Stimulated activated naive CD4-positive, alpha-beta T cell (primary cell): Measurements from ENCODE around the gene CEP135.

Source experiments
- DNase-seq, 6 experiments: peaks; one replicate each; lab custom pipeline; 2025; lab: John Stamatoyannopoulos, UW

CEP135 gene

DNA sequence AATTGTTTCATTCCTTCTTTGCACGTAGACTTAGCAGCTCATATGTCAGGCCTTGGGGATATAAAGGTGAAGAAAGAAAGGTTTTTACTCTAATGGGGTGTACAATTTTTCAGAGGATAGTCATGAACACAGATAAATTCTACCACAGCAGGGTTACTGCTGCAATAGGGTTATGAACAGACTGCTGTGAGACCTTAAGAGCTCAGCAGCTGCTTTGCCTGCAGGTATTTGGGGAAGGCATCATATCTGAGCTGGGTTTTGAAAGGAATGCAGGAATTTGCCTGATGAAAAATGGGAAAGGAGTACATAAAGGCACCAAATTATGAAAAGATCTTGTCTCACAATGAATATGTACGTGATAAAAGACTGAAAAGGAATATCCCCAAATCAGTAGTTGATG lies 128.9 kb downstream of the CEP135 start:
- no peak for DNase-seq

DNA sequence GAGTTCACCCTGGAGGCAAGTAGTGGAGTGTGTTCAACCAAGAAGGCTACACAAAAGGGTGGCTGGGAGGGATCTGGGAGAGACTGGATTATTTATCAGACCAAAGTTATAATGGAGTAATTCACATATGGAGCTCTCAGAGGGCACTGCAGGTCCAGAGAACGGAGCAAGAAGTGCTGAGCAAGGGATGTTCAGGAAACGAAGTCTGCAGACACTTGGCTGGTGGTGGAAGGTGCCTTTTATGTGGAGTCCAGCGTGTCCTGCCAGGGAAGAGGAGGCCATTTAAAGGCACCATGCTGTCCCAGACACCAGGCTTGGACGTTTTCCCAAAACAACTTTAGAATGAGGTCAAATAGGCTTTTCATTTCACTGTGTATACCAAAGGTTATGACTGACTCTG lies 130.1 kb downstream of the CEP135 start:
- no peak for DNase-seq

DNA sequence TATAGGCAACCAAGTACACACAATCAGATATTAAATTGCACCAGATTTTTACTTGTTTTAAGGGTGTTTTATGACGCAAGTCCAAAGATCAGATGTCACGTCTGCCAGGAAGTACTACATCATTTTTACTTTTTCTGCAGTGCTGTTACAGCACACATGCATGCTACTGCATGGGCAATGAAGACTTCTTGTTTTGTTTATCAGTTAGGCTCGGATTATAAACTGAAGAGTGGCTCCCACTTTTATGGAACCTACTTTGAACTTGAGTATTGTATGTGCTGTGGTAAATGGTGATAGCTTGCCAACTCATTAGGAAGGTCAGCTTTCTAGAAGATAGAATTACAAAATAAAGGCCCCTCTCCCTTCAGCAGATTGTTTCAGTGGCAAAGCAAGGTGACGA lies 131.6 kb downstream of the CEP135 start:
- DNase-seq: no peak

DNA sequence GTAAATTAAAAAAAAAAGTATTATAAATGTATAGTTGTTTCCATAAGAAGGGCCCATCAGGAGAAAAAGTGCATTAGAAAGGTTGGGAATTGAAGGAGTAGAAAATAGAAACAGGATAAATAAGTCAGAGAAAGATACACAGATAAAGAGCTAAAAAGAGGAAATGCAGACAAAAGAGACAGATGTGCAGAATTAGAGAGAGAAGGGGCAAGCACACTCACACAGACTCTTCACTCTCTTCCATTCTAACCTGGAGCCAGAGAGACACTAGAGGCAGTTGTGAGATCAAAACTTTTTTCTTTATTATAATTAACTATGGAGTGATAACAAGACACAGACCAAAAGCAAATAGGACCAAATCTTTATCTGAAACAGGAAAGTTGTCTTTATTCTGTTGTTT lies 134.1 kb downstream of the CEP135 start:
- DNase-seq: no peak
